SK-N-SH treated with all-trans-retinoic acid at 6 μM for 48 hours (cell line): ENCODE data around the gene PAX5.

Experiments used
- ATAC-seq: fragments of 200-7000 bp; cut with Tn5 transposase; 3 replicates; pipeline ENCODE4 v1.9.1; 2020; ENCODE audit warnings: mild to moderate bottlenecking, moderate library complexity
- ARNTL ChIP-seq: fragments of 450-650 bp; formaldehyde crosslinking; IDR thresholded peaks from 2 replicates; pipeline ENCODE4 v1.5.0; 2020; ENCODE audit warnings: low read depth, mild to moderate bottlenecking, moderate library complexity, borderline replicate concordance
- BACH2 ChIP-seq: fragments of 250-450 bp; sonication (Bioruptor Pico); IDR thresholded peaks from 2 replicates; pipeline ENCODE4 v1.9.0; 2021; ENCODE audit warnings: mild to moderate bottlenecking, borderline replicate concordance
- CSDC2 ChIP-seq: fragments of 250-450 bp; sonication (Bioruptor Pico); IDR thresholded peaks from 2 replicates; pipeline ENCODE4 v1.5.0; 2020; ENCODE audit warnings: mild to moderate bottlenecking, moderate library complexity
- CSRNP3 ChIP-seq: fragments of 250-450 bp; sonication (Bioruptor Pico); IDR thresholded peaks from 2 replicates; pipeline ENCODE4 v1.5.1; 2021; ENCODE audit warnings: mild to moderate bottlenecking, moderate library complexity
- ESRRG ChIP-seq: fragments of 250-450 bp; sonication (Bioruptor Pico); IDR thresholded peaks from 2 replicates; pipeline ENCODE4 v1.6.1; 2021; ENCODE audit warnings: mild to moderate bottlenecking
- GLIS3 ChIP-seq: fragments of 250-450 bp; sonication (Bioruptor Pico); IDR thresholded peaks from 2 replicates; pipeline ENCODE4 v1.5.0; 2020; ENCODE audit warnings: mild to moderate bottlenecking, moderate library complexity
- ISL1 ChIP-seq: fragments of 250-450 bp; sonication (Bioruptor Pico); IDR thresholded peaks from 2 replicates; pipeline ENCODE4 v2.1.2; 2022; ENCODE audit warnings: mild to moderate bottlenecking, moderate library complexity
- OSR1 ChIP-seq: fragments of 250-450 bp; sonication (Bioruptor Pico); IDR thresholded peaks from 2 replicates; pipeline ENCODE4 v1.8.0; 2022; ENCODE audit warnings: moderate library complexity, mild to moderate bottlenecking, inconsistent platforms
- PATZ1 ChIP-seq: fragments of 250-450 bp; sonication (Bioruptor Pico); IDR thresholded peaks from 2 replicates; pipeline ENCODE4 v1.8.0; 2020; ENCODE audit warnings: mild to moderate bottlenecking, moderate library complexity, borderline replicate concordance
- PPARA ChIP-seq: fragments of 250-450 bp; sonication (Bioruptor Pico); IDR thresholded peaks from 2 replicates; pipeline ENCODE4 v1.5.0; 2020; ENCODE audit warnings: mild to moderate bottlenecking, borderline replicate concordance
- SNAI2 ChIP-seq: fragments of 250-450 bp; sonication (Bioruptor Pico); IDR thresholded peaks from 2 replicates; pipeline ENCODE4 v1.5.0; 2020; ENCODE audit warnings: mild to moderate bottlenecking, moderate library complexity
- TCF4 ChIP-seq: fragments of 250-450 bp; sonication (Bioruptor Pico); IDR thresholded peaks from 2 replicates; pipeline ENCODE4 v1.8.0; 2021; ENCODE audit warnings: mild to moderate bottlenecking, moderate library complexity, borderline replicate concordance
- TOX ChIP-seq: fragments of 250-450 bp; sonication (Bioruptor Pico); IDR thresholded peaks from 2 replicates; pipeline ENCODE4 v1.8.0; 2021; ENCODE audit warnings: mild to moderate bottlenecking, moderate library complexity, borderline replicate concordance
- ZC3H10 ChIP-seq: fragments of 250-450 bp; sonication (Bioruptor Pico); IDR thresholded peaks from 2 replicates; pipeline ENCODE4 v1.5.1; 2021; ENCODE audit warnings: mild to moderate bottlenecking, moderate library complexity
- ZFP30 ChIP-seq: fragments of 450-650 bp; formaldehyde crosslinking; IDR thresholded peaks from 2 replicates; pipeline ENCODE4 v1.5.0; 2022; ENCODE audit warnings: mild to moderate bottlenecking, moderate library complexity
- ZNF565 ChIP-seq: fragments of 450-650 bp; formaldehyde crosslinking; conservative IDR thresholded peaks from 2 replicates; pipeline ENCODE4 v1.5.0; 2020; ENCODE audit warnings: low read depth, mild to moderate bottlenecking, moderate library complexity
- ZNF70 ChIP-seq: fragments of 450-650 bp; formaldehyde crosslinking; IDR thresholded peaks from 2 replicates; pipeline ENCODE4 v1.5.0; 2020; ENCODE audit warnings: mild to moderate bottlenecking, moderate library complexity
- ZNF8 ChIP-seq: fragments of 450-650 bp; formaldehyde crosslinking; IDR thresholded peaks from 2 replicates; pipeline ENCODE4 v1.5.0; 2020; ENCODE audit warnings: mild to moderate bottlenecking, moderate library complexity
- TF ChIP-seq, protein P1 (sequence below): fragments of 250-450 bp; sonication (Bioruptor Pico); IDR thresholded peaks from 2 replicates; pipeline ENCODE4 v1.8.0; 2021; ENCODE audit warnings: low read depth, mild to moderate bottlenecking, moderate library complexity, borderline replicate concordance
- TF ChIP-seq, protein P2 (sequence below): fragments of 250-450 bp; sonication (Bioruptor Pico); IDR thresholded peaks from 2 replicates; pipeline ENCODE4 v1.5.1; 2020; ENCODE audit warnings: low read depth, mild to moderate bottlenecking, moderate library complexity
- TF ChIP-seq, protein P3 (sequence below): fragments of 250-450 bp; sonication (Bioruptor Pico); IDR thresholded peaks from 2 replicates; pipeline ENCODE4 v1.5.0; 2020; ENCODE audit warnings: mild to moderate bottlenecking, moderate library complexity

The PAX5 gene

DNA sequence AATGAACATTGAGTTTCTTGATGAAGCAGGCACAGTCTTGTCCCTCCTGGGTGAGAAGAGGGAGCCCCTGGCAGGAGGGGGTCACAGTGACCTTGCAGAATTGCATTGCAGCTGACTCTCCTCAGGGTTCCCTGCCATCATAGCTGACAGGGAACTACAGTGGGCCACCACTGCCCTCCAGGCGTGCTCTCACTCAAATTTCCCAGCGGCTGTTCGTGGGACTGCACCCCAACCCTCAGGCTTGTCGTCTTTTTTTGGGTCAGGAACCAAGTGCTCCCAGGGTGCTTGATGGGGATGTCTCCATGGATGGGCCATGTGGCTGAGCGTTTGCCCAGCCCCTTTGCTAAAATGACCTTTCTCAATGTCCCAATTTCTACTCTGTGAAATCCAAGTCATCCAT lies 245.5 kb downstream of the PAX5 start:
- TF ChIP-seq PATZ1: no peak
- TF ChIP-seq TCF4 (CRISPR knock-in tag): no peak
- no peak for TF ChIP-seq SNAI2 (CRISPR knock-in tag)
- no peak for TF ChIP-seq ARNTL (CRISPR knock-in tag)
- TF ChIP-seq, protein P1, sequence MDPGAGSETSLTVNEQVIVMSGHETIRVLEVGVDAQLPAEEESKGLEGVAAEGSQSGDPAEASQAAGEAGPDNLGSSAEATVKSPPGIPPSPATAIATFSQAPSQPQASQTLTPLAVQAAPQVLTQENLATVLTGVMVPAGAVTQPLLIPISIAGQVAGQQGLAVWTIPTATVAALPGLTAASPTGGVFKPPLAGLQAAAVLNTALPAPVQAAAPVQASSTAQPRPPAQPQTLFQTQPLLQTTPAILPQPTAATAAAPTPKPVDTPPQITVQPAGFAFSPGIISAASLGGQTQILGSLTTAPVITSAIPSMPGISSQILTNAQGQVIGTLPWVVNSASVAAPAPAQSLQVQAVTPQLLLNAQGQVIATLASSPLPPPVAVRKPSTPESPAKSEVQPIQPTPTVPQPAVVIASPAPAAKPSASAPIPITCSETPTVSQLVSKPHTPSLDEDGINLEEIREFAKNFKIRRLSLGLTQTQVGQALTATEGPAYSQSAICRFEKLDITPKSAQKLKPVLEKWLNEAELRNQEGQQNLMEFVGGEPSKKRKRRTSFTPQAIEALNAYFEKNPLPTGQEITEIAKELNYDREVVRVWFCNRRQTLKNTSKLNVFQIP (CRISPR knock-in tag): no peak
- no peak for TF ChIP-seq ESRRG (CRISPR knock-in tag)
- no peak for TF ChIP-seq OSR1 (CRISPR knock-in tag)
- TF ChIP-seq PPARA (CRISPR knock-in tag): no peak
- TF ChIP-seq, protein P2, sequence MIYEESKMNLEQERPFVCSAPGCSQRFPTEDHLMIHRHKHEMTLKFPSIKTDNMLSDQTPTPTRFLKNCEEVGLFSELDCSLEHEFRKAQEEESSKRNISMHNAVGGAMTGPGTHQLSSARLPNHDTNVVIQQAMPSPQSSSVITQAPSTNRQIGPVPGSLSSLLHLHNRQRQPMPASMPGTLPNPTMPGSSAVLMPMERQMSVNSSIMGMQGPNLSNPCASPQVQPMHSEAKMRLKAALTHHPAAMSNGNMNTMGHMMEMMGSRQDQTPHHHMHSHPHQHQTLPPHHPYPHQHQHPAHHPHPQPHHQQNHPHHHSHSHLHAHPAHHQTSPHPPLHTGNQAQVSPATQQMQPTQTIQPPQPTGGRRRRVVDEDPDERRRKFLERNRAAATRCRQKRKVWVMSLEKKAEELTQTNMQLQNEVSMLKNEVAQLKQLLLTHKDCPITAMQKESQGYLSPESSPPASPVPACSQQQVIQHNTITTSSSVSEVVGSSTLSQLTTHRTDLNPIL (CRISPR knock-in tag): no peak
- TF ChIP-seq ZNF70 (CRISPR knock-in tag): no peak
- TF ChIP-seq, protein P3, sequence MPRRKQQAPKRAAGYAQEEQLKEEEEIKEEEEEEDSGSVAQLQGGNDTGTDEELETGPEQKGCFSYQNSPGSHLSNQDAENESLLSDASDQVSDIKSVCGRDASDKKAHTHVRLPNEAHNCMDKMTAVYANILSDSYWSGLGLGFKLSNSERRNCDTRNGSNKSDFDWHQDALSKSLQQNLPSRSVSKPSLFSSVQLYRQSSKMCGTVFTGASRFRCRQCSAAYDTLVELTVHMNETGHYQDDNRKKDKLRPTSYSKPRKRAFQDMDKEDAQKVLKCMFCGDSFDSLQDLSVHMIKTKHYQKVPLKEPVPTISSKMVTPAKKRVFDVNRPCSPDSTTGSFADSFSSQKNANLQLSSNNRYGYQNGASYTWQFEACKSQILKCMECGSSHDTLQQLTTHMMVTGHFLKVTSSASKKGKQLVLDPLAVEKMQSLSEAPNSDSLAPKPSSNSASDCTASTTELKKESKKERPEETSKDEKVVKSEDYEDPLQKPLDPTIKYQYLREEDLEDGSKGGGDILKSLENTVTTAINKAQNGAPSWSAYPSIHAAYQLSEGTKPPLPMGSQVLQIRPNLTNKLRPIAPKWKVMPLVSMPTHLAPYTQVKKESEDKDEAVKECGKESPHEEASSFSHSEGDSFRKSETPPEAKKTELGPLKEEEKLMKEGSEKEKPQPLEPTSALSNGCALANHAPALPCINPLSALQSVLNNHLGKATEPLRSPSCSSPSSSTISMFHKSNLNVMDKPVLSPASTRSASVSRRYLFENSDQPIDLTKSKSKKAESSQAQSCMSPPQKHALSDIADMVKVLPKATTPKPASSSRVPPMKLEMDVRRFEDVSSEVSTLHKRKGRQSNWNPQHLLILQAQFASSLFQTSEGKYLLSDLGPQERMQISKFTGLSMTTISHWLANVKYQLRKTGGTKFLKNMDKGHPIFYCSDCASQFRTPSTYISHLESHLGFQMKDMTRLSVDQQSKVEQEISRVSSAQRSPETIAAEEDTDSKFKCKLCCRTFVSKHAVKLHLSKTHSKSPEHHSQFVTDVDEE: no peak
- no peak for TF ChIP-seq TOX (CRISPR knock-in tag)
- no peak for TF ChIP-seq ISL1 (CRISPR knock-in tag)
- TF ChIP-seq GLIS3: no peak
- TF ChIP-seq ZC3H10 (CRISPR knock-in tag): no peak
- TF ChIP-seq ZNF8 (CRISPR knock-in tag): no peak
- no peak for TF ChIP-seq CSDC2 (CRISPR knock-in tag)
- no peak for TF ChIP-seq ZNF565 (CRISPR knock-in tag)
- TF ChIP-seq BACH2 (CRISPR knock-in tag): no peak
- TF ChIP-seq CSRNP3 (CRISPR knock-in tag): no peak
- TF ChIP-seq, all 23 proteins: peak for 0
- ATAC-seq: 0 out of 3 replicates have a peak, but pooled peaks have one; percentile 20

DNA sequence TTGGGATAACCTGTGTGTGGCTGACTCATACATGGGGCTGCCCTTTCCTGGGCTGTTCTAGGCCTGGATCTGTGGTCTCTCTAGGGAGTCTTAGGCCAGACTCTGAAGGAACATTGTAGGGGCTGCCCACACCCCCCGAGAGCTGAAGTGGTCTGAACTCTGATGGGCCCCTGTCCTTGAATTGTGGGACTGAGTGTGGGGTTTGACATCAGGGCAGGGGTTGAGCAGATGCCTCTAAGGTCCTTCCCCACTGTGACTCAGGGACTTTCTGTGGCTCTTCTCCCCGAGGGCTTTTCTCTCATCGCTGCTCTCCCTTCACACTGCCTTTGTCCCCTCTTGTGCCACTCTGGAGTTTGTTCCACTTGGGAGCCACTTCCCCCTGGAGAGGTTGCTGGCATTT lies 246.4 kb downstream of the PAX5 start:
- ATAC-seq: no peak
- TF ChIP-seq BACH2 (CRISPR knock-in tag): no peak
- no peak for TF ChIP-seq PATZ1
- no peak for TF ChIP-seq CSRNP3 (CRISPR knock-in tag)
- TF ChIP-seq, protein P3: no peak
- TF ChIP-seq TOX (CRISPR knock-in tag): no peak
- no peak for TF ChIP-seq ZC3H10 (CRISPR knock-in tag)
- TF ChIP-seq, protein P1 (CRISPR knock-in tag): no peak
- no peak for TF ChIP-seq CSDC2 (CRISPR knock-in tag)
- TF ChIP-seq GLIS3: no peak
- no peak for TF ChIP-seq TCF4 (CRISPR knock-in tag)
- no peak for TF ChIP-seq ARNTL (CRISPR knock-in tag)
- no peak for TF ChIP-seq OSR1 (CRISPR knock-in tag)
- no peak for TF ChIP-seq ZFP30 (CRISPR knock-in tag)
